Middle frontal gyrus (tissue), 1 donor: ENCODE results near the gene ADGRG1.
"Not testable (repeated sequence)": the region's sequence is repeated elsewhere in the genome, so short reads cannot be mapped to it uniquely, and the experiment has no call there.

Experiments used
- DNase-seq: peaks from one replicate; pipeline ENCODE4 v3.0.0-alpha.2; 2015; ENCODE audit warnings: low spot score; ENCODE audit errors: extremely low spot score

Gene ADGRG1

DNA sequence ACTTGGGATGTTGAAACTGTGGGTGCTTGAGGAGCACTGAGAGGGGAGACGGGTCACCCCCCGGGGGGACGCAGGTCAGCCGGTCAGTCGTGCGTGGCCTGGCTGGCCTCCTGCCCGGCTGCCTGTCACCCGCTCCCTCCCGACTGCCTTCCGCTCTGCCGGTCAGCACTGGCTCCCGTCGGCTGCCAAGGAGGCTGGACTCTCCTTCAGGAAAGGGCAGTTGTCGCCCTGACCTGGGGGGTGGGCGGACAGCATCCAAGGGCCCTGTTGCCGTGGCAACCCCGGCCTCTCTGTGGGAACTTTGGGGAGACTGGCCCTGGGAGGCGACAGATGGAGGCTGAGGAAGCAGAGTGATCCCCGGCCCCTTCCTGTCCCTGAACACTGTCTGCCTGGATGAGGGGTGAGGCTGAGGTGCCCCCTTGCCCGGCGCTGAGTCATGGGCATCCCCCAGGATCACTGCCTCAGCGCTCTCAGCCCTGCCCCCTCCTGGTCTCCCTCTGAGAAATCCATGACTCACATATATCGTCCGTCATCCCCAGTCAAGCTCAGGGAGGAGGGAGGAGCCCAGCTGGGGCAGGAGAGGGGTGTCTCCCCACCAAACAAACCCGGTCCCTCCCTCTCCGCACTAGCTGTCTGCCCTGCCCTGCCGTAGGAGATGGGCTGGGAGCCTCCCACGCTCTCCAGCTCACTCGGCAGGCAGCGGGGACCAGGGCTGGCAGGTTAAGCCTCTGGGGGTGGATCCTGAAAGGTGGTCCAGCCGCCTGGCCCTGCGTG is at the start of gene ADGRG1:
Gene ADGRG1 (plus strand): TSS at position 623 of the 774 bp plus-strand sequence. CDS start 21,658 bp downstream, outside the sequence.
- no peak for DNase-seq

DNA sequence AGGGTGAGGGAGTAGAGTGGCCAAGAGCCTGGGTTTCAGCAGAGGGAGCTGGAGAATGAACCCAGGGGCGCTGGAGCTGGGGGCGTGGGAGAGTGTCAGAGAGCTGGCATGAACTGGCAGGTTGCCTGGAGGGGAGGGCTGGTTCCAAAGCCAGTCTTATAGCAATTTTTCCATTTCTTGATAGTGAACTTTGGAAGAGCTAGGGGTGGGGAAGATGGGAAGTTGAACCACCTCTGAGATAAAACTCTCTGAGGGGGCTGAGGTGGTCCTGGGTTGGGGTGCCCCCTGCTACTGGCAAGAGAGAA is 49.1 kb upstream of the ADGRG1 start:
- DNase-seq, result no peak

- no peak for DNase-seq
Observed at GRCh38 chr16:57585051-57585687, 43.3 kb upstream of the ADGRG1 start.

GRCh38 chr16:57588831-57589230 is 39.6 kb upstream of the ADGRG1 start:
- DNase-seq, result no peak

- no peak for DNase-seq
Observed at GRCh38 chr16:57589374-57589773, 39.1 kb upstream of the ADGRG1 start.

DNA sequence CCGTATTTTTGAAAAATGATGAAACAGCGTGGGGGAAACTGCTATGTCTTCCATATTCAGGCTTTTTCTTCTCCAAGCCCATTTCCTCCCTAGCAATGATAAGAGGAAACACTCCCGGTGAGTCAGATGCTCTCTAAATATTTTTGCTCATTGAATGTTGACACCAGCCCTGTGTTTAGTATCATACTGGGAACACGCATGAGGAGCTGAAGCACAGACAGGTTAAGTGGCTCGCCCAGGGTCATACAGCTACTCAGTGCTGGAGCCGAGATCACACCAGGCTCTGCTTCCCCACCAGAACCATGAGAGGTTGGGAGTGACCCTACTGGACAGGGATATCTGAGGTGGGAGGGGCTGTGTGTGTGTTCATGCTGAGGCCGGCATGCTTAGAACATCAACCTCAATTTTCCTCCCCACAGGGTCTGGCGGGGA is 37.8 kb upstream of the ADGRG1 start:
- no peak for DNase-seq

GRCh38 chr16:57591086-57591869 is 37.2 kb upstream of the ADGRG1 start:
- DNase-seq, result no peak

- no peak for DNase-seq
Observed at GRCh38 chr16:57591870-57592485, 36.5 kb upstream of the ADGRG1 start.

- no peak for DNase-seq
Observed at GRCh38 chr16:57592591-57593003, 35.8 kb upstream of the ADGRG1 start.

DNA sequence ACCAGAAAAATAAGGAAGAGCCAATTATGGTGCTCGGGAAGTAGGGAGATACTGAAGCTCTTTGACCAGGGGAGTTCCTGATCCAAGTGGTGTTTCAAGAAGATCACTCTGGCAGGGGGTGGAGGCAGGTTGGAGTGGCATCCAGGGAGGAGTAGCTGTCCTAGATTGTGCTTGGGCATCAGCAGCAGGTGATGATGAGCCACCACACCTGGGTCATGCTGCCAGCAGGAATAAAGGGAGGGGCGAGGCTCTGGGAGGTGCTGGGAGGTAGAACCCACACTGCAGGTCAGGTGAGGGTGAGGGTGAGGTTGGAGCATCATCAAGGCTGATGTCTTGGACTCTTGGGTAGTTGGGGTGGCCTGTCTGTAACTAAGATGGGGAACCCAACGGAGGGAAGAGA is 35.4 kb upstream of the ADGRG1 start:
- DNase-seq, result no peak

DNA sequence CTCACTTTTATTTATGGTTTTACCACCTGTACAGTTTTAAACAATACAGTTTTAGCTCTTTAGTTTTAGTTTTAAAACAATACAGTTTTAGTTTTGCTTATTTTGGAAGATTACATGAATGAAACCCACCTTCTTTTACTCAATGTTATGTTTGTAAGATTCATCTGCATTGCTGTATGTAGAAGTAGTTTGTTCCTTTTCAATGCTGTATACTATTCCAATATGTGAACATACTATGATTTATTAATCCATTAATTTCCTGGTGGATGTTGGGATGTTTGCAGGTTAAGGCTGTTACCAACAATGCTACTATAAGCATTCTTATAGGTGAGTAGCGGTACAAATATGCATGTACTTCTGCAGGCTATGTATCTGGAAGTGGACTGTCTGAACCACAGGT is 34.4 kb upstream of the ADGRG1 start:
- no peak for DNase-seq

DNA sequence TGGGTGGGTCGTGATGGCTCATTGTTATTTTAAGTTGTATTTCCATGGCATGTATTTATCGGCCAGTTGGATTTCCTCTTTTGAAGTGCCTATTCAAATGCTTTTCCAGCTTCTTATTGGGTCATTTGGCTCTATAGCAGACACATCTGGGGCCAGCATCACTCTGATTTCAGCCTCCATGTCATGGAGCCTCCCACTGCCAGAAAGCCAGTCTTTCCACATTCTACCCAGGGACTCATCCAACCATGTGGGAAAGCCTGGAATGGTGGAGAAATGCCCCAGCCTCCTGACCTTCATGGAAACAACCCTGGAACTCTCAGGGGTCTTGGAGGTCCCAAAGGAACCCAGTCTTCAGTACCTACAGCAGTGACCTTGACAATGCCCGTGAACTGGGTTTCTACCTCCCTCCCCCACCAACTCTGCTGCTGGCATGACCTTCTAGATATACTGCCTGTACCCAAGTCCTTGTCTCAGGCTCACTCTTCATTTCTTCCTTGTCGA is 33.8 kb upstream of the ADGRG1 start:
- no peak for DNase-seq

GRCh38 chr16:57596234-57596633 is 32.2 kb upstream of the ADGRG1 start:
- not testable (repeated sequence) for DNase-seq

GRCh38 chr16:57598437-57598836 is 30.0 kb upstream of the ADGRG1 start:
- no peak for DNase-seq

GRCh38 chr16:57600048-57600835 is 28.2 kb upstream of the ADGRG1 start:
- DNase-seq, result no peak

GRCh38 chr16:57600952-57601580 is 27.4 kb upstream of the ADGRG1 start:
- no peak for DNase-seq

- no peak for DNase-seq
Observed at GRCh38 chr16:57601801-57602478, 26.5 kb upstream of the ADGRG1 start.

DNA sequence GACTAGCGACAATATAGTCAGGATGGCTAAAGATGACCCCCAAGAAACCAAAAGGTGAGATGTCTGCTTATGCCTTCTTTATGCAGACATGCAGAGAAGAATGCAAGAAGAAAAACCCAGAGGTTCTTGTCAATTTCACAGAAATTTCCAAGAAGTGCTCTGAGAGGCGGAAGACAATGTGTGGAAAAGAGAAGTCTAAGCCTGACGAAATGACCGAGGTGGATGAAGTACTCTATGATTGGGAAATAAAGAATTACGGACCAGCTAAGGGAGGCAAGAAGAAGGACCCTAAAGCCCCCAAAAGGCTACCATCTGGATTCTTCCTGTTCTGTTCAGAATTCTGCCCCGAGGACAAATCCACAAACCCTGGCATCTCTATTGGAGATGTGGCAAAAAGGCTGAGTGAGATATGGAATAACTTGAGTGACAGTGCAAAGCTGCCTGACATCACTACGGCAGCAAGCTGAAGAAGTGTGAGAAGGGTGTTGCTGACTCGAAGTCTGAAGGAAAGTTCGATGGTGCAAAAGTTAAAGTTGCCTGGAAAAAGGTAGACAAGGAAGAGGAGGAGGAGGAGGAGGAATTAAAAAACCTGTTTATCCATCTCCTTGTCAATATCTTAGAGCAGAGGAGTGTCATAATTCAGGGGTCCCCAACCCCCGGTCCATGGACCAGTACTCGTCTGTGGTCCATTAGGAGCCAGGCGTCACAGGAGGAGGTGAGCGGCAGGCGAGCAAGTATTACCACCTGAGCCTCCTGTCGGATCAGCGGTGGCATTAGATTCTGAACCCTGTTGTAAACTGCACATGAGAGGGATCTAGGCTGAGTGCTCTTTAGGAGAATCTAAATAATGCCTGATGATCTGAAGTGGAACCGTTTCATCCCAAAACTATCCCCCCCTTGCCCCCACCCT is 25.1 kb upstream of the ADGRG1 start:
- no peak for DNase-seq

- DNase-seq, result no peak
Observed at GRCh38 chr16:57604177-57604576, 24.3 kb upstream of the ADGRG1 start.
